Kidney capillary endothelial cell (primary cell): ENCODE data around the gene CXCL3.

Source experiments
- DNase-seq: peaks from one replicate; pipeline ENCODE4 v3.0.0-alpha.2; 2018; ENCODE audit warnings: low spot score

Gene CXCL3

DNA sequence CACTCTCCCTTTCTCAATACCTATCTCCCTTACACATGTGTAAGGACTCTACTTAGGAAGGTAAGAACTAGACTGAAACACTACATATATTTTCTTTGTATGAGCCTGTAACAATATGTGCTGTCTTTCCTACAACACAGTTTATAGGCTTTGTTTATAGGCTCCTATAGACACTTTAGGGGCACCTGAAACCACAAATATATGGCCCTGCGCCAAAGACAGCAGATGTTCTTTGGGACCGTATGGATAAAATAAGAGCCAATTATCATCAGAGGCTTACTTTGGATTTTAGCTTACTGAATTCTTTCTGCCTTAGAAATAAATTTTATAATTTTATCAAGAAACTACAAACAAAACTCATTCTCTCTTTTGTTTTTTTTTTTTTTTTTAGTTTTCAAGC, 16.6 kb upstream of the CXCL3 start:
- no peak for DNase-seq

DNA sequence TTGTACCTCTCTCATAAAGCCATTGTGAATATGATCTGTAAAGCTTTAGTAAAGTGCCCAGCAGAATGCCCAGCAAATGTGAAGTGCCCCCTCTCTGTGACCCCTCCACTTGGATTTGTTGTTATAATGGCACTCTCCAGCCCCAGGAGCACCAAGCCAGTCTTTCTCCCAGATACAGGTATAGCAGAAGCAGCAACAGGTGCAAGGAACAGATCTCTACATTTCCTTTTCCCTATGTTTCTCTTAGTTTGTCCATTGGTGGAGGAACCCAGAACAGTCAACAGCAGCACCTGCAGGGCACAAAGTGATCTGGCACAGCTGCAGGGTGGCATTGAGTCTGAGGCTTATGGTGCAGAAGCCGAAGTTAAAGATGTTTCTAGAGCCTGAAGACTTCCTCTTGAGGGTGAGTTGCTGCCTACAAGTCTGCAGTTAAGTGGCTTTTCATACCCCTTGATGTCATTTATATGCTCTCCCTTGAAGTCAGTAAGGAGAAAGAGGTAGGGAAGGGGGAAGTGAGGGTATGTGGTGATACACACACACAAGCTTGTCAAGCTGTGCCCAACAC, 16.1 kb upstream of the CXCL3 start:
- no peak for DNase-seq

DNA sequence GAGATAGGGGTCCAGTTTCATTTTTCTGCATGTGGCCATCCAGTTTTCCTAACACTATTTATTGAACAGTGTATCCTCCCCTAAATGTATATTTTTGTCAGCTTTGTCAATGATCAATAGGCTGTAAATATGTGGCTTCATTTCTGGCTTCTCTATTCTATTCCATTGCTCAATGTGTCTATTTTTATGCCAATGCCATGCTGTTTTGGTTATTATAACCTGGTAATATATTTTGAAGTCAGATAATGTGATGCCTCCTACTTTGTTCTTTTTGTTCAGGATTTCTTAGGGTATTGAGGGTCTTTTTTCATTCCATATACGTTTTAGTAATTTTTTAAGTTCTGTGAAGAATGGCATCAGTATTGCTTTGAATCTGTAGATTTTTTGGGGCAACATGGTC, 8.7 kb upstream of the CXCL3 start:
- no peak for DNase-seq

DNA sequence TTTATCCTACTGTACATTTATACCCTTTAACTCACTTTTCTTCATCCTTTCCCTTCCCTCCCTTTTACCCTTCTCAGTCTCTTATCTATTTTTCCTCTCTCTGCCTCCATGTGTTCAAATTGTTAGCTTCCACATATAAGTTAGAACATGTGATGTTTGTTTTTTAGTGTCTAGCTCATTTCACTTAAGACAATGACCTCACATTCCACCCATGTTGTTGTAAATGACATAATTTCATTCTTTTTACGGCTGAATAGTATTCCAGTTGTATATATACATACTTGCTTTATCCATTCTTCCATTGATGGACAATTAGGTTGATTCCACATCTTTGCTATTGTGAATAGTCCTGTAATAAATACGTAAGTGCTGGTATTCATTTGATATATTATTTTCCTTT, 7.3 kb upstream of the CXCL3 start:
- no peak for DNase-seq

DNA sequence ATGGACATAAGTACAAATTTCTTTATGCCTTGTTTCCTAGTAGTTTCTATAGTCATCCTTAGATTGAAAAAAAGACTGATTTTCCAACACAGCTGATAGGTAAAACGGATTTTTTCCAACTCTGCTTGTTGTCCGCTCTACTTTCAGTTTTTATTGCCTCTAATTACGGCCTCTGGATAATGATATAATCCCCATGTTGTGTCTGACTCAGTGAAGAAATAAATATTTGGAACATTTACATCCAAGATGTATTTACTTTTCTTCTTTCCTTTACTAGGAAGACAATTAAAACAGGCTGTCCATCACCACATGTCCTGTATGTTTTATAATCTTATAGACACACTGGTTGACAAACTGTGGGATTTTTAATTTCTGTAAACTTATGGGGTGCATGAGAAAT, 6.8 kb upstream of the CXCL3 start:
- no peak for DNase-seq

DNA sequence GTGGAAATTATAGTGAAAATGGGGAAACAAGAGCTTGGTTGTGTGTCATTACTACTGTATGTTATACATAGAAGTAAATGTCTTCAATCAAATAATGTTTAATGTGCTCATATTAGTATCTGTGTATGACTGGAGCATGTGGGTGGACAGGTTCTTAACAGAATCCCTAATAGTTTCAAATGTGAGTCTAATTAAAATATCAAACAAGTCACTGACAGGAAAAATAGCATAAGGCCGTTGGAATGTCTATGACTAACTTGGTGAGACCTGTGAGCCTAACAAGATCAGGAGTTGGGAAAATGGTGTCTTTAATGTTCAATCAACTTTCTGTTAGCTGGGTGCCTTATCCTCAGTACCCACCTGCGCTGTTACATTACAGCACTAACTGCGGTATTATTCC, 6.2 kb upstream of the CXCL3 start:
- no peak for DNase-seq

DNA sequence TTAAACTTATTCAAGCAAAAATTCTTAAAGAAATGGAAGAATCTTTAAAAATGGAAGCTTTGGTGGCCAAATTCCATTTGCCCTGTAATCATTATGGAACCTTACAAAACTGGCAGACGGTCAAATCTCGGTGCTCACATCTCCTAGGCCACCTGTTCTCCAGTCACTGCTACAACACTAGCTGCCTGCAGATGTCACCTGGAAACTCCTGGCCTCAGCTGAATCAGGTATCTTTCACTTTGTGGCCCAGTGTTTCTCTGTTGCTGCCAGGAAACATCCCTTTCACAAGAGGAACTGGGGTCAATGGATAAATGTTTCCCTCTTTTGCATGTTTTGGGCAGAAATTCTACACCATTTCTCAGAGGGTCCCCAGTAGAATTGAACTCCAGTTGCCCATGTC, 4.2 kb upstream of the CXCL3 start:
- no peak for DNase-seq

DNA sequence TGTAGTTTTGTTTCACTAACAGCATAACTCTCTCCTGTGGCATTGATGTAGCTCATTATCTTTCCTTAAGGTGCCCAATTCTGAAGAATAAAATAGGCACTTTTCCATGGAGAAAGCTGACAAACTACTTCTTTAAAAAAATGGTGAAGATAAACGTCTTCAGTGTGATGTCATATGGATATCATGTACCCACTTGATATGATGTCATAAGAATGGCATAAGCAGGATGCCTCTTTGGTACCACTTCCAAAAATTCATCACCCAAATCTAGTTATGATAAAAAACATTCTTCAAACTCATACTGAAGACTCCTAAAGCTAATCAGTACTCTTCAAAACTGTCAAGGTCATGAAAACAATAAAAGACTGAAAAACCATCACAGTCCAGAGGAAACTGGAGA, 2.9 kb upstream of the CXCL3 start:
- no peak for DNase-seq

DNA sequence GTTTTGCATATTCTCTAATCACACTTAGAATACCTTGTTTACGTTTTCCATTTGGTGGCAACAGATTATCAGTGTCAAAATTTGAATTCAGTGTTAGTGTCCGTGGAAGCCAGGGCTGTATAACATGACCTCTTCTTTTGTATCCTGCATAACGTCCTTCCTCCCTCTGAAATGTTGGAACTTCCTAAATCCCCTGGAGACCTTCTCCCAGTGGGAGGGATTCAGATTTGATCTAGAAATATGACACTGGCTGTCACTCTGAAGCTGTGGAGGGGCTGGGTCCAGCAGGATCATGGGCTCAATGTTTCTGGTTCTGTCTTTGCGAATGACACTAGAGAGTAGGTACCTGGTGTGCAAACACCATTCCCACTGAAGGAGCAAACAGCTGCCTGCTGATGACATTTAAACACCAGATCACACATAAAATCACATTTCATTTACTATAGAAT, 850 bp upstream of the CXCL3 start:
- no peak for DNase-seq

DNA sequence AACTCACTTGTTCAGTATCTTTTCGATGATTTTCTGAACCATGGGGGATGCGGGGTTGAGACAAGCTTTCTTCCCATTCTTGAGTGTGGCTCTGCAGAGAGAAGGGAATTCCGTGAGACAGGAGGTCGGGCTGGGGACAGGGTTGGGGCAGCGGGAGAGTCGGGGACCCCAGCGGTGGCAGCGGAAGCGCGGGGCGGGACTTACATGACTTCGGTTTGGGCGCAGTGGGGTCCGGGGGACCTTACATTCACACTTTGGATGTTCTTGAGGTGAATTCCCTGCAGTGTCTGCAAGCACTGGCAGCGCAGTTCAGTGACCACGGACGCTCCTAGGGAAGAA, 434 bp downstream of the CXCL3 start:
- DNase-seq: no peak

DNA sequence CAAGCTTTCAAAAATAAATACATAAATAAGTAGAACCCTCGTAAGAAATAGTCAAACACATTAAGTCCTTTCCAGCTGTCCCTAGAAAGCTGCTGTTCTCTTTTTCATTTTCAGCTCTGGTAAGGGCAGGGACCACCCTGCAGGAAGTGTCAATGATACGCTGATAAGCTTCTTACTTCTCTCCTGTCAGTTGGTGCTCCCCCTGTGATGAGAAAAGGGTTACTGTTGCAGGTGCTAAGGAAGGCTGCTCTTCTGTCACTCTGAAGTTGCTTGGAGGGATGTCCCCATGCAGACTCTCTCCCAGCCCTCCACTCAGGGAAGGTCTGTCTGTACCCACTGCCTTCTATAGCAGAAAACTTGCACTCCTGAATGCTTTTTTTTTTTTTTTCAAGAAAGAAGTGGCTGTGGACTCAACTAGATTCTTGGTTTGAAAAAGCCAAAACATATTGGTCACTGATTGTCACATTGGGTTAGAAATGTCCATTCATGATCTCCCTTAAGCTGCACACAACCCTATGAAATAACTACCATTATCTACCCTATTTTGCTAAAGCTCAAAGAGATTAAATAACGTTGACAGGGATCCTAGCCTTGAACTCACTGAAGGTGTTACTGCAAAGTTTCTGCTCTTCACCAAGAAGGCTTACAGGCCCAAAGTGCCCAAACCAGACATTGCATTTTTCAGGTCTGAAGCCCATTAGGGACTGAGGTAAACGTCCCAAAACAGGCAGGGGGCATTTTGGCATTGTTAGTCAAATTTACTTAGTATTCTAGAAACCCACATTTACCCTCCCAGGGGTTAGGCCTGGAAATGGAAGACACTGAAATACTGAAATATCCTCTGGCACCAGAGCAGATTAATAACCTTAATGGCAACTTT, 1.2 kb downstream of the CXCL3 start:
- DNase-seq: no peak

DNA sequence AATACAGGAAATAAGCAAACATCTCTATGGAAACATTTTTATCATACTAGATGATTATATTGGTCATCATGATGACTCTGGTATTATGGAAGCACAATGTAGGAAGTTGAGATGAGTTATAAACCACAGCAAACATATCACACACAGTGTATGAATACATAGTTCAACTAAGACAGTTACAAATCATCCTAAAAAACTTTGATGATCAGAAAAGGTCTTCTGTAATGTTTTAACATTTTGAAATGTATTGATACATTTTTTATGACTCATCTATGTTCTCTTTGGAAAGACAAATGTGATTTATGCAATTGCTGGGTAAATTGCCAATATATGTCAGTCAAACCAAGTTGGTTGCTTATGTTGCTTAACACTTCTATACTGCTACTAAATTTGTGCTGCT, 4.8 kb downstream of the CXCL3 start:
- no peak for DNase-seq

DNA sequence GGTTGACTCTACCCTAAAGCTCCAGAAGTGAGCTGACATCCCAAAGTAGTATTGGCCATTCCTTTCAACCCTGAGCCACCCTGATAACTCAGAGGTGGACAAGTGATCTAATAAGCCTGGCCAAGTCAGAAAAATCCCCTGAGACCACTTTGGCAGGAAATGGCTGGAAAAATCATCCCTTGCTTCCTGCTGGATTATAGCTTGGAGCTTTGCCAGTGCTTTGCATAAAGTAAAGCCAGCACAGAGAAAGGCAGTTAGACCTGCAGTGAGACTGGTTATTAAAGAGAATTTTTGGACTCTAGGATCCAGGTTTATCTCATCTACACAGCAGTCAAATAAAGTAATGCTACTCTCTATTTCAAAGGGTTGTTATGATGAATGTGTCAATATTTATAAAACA, 6.4 kb downstream of the CXCL3 start:
- DNase-seq: peak; percentile 75

DNA sequence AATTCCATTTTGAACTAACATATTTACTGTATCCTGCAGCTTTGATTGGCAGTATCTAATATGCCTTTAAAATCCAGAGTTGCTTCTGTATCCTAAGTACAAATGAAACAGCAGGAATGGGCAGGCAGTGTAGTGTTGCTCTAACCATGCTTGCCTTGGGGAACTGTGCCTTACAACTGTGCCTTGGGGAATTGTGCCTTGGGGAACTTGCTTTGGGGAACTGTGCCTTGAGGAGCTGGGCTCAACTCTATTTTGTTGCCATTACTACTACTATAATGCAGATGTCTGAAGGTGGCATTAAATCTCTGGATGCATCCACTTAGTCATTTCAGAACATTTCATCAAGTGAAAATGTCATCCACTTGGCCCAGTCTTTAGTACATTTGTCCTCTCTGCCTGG, 6.9 kb downstream of the CXCL3 start:
- DNase-seq: no peak

DNA sequence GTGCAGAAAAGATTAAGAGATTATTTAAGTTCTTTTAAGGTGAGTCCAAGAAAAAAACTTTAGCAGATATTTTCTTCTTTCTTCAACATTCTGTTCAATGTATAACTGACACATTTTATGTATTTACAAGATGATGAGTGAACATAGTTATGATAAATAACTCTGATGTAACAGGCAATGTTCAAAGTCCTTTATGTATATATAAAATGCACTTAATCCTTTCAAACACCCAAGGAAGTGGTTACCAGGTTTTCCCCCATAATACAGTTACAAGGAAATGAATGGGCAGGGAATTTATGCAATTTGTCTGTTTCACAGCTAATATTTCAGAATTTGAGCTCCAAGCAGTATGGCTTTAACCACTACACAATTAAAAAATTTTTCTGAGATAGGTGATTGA, 8.2 kb downstream of the CXCL3 start:
- DNase-seq: no peak

DNA sequence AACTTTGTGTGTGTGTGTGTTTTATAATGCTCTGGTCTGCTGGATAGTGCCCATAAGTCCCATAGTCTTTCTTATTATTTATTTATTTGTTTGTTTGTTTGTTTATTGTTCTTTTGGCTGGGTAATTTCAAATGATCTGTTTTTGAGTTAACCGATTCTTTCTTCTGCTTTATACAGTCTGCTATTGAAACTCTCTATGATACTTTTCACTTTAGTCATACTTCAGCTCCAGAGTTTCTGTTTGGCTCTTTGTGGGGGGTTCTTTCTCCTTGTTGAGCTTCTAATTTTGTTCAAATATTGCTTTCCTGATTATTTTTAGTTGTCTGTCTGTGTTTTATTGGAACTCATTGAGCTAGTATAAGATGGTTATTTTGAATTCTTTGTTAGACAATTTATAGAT, 10.0 kb downstream of the CXCL3 start:
- no peak for DNase-seq

DNA sequence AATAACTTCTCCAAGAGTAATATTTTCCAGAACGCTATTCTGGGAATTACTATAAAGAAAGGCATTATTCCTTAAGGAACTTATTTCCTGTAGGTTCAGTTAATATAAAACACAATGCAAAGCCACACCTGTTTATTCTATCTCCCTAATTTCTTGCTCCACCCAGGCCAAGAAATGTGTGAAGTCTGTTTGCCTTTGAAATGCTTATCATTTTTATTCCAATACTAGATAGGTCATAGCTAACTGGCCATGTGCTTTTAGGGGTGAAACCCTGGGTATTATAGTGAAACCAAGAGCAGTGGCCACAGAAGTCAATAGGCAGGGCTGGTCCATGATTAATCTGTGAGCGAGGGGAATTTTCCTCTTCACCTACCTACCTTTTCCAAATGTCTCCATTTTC, 14.8 kb downstream of the CXCL3 start:
- DNase-seq: no peak

DNA sequence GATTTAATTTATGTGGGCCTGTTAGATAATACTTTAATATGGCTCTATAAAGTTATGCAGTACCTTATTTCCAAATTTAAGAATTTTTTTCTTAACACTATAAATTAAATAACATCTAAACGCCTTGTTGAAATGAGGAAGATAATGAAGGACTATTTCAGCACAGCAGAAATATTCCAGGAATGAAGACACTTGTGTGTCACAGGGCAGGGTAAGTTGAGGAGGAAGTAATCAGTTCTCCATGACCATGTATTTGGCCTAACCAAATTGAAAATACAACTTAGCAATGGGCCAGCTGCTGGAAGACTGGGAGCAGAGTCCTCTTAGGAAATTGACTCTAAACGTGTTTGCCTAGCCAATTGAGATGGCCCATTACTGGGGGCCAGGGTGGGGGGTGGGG, 16.9 kb downstream of the CXCL3 start:
- no peak for DNase-seq

DNA sequence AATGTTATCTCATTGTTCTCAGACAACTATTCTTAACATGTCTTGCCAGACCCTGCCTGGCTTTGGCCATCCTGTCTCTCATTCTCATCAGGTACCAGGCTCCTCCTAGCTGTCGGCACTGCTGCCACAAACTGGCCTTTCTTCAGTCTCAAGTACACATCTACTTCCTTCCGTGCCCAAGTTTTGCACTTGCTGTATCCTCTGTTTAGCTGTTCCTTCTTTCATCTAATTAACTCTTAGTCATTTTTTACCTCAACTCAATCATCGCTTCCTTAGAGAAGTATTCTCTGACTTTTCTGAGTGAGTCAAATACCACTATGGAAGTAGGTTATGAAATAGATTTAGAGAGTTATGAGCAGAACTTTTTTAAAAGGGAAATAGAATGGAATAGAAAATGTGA, 19.7 kb downstream of the CXCL3 start:
- no peak for DNase-seq

DNA sequence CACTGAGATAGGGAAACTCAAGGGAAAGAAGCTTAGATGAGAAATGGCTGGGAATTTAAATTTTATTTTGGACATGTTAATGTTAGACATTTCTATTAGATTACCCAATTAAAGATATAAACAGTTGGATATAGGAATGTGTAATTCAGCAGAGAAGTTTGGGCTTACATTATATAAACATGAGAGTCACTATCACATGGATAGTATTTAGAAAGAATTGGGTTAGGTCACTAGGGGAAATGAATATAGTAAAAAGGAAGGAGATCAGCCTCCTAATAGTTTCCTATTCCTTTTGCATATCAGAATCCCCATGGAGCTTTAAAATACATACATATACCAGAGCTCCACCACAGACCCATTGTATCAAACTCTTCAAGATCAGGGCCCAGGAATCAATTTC, 20.4 kb downstream of the CXCL3 start:
- no peak for DNase-seq

DNA sequence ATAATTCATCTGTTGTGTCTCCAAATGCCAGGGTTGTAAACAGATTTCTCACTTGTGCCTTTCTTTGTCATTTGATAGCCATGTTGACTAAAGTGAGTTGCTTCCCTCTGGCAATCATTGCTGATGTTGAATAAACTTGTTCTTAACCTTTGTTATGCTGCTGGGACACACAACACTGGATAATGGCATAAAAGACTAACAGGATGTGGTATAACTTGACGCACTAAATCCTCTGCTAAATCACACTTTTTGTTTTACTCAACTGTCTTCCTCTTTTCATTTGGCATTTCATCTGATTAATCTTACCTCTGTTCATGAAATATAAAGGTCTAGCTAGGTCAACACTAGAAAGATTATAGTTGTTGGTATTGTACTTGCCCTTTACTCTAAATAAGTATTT, 22.4 kb downstream of the CXCL3 start:
- DNase-seq: no peak

DNA sequence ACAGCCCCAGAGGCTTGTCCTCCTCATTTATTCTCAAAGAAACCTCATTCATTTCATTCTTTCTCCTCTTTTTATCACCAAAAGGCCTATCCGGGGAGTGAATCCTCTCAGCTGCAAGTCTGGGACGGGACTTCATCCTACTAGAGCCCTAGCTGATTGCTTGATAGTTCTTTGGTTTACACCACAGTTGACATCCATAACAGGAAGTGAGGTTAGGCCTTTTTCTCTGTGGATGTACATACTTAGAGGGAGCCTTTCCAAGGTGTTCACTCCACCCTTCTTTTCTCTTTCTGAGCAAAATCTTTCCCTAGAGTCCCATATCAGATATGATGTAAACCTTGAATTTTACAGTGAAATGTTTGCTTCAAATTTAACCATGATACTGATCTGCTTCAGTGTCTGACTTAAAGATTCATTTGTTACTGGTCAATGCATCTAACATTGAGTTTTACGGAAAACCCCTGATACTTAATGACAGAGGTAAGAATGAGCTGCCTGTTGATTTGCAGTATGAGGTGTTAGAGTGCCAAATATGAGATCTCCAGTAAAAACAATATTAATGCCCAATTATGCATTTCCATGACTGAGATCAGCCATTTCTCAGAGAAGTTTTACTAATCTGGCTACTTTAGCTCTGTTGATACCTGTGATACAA, 23.2 kb downstream of the CXCL3 start:
- DNase-seq: no peak

DNA sequence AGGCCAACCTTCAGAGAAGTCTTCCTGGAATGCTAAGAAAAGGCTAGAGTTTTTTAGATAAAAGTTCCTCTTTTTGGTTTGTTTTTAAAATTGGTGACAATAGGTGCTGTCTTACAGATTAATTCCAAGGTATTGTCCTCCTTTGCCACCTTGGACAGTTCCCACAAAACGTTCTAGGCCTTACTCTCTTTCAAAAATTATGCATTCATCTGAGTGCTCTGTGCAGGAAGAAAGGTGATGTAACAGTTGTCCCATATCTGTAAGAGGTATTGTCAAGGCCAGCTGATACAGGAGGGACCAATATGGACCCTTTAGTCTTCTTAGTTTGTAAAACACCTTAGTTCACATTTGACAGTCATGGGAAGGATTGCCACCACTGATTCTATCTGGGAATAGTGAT, 24.2 kb downstream of the CXCL3 start:
- DNase-seq: no peak

DNA sequence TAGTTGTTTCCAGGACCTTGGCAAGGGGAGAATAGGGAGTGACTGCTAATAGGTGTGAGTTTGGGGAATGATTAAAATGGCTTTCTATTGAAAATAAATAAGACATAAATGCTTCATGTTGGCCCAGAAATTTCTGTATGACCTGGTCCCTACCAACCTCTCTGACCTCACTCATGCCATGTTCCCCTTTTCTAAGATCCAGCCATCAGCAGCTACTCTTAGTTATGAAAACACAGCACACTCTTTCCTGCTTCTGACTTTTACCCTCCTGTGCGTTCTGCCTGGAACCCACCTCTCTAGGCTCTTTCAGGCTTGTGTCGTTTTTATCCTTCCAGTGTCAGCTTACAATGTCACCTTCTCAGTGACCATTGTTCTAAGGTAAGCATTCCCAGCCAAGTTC, 25.2 kb downstream of the CXCL3 start:
- no peak for DNase-seq
